ENCODE results near the gene DLK1.

The DLK1 gene

DNA sequence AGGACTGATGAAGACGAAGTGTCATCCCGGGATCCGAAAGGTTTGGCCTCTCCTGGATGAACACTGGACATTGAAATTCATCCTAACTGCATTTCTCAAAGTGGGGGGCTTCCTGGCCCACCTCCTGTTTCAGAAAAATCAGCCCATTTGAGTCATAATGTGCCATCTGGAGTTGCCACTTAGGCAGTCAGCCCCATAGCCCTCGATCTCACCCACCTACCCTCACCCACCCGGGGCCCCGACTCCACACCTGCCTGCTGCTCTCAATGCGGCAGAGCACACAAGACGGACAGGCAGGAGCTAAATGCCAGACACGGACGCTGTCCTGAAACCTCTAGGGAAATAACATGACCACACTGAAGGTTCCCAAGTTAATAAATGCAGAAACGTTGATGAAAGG, 12.6 kb downstream of the DLK1 start:
- Histone ChIP-seq H3K9me3 (ENCODE audit: control insufficient read depth, insufficient read depth, low read length) (no peaks in the 10 kb centered on the region), H3K9ac (ENCODE audit: low read depth, low read length) (no peak overlapping the region), H3K27me3 (ENCODE audit: control insufficient read depth, insufficient read depth, low read length) (no peaks in the 10 kb centered on the region), H3K4me1 (ENCODE audit: control insufficient read depth, insufficient read depth, low read length) (no peaks in the 10 kb centered on the region), H3K36me3 (ENCODE audit: control insufficient read depth, insufficient read depth, low read length) (no peaks in the 10 kb centered on the region), H3K4me3 (ENCODE audit: low read depth, low read length) (no peak overlapping the region)

DNA sequence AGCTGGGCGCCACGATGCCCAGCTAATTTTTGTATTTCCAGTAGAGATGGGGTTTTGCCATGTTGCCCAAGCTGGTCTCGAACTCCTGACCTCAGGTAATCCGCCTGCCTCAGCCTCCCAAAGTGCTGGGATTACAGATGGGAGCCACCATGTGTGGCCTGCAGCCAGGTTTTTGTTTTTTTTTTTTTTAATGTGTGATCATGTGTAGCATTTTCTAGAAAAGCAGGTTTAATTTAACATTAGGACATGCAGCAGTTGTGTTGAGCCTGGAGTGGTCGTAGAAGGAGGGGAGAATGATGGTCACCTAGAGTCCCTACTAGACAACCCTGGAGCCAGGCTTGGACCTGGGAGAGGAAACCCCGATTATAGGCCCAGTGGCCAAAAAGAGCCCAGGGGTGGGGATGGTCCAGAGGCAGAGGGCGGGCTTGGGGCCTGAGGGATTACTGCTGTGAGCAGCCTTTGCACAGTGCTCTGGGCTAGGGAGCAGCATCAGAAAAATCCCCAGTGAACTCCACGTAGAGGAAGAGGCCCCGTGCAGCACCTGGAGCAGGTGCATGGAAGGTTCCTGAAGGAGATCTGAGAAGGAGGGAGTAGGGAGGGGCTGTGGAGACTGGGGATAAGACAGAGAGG, 13.6 kb downstream of the DLK1 start:
- Histone ChIP-seq H3K4me3 (ENCODE audit: low read depth, low read length) (no peak overlapping the region), H3K9me3 (ENCODE audit: control insufficient read depth, insufficient read depth, low read length) (no peaks in the 10 kb centered on the region), H3K9ac (ENCODE audit: low read depth, low read length) (no peak overlapping the region), H3K4me1 (ENCODE audit: control insufficient read depth, insufficient read depth, low read length) (no peaks in the 10 kb centered on the region), H3K36me3 (ENCODE audit: control insufficient read depth, insufficient read depth, low read length) (no peaks in the 10 kb centered on the region), H3K27me3 (ENCODE audit: control insufficient read depth, insufficient read depth, low read length) (no peaks in the 10 kb centered on the region)

GRCh38 chr14:100740929-100741328, 14.2 kb downstream of the DLK1 start:
- H3K36me3 ChIP-seq (ENCODE audit: control insufficient read depth, insufficient read depth, low read length) = no peaks in the 10 kb centered on the region
- no peak overlapping the region for H3K4me3 ChIP-seq (ENCODE audit: low read depth, low read length)
- H3K4me1 ChIP-seq (ENCODE audit: control insufficient read depth, insufficient read depth, low read length) = no peaks in the 10 kb centered on the region
- no peaks in the 10 kb centered on the region for H3K27me3 ChIP-seq (ENCODE audit: control insufficient read depth, insufficient read depth, low read length)
- no peaks in the 10 kb centered on the region for H3K9me3 ChIP-seq (ENCODE audit: control insufficient read depth, insufficient read depth, low read length)
- no peak overlapping the region for H3K9ac ChIP-seq (ENCODE audit: low read depth, low read length)

DNA sequence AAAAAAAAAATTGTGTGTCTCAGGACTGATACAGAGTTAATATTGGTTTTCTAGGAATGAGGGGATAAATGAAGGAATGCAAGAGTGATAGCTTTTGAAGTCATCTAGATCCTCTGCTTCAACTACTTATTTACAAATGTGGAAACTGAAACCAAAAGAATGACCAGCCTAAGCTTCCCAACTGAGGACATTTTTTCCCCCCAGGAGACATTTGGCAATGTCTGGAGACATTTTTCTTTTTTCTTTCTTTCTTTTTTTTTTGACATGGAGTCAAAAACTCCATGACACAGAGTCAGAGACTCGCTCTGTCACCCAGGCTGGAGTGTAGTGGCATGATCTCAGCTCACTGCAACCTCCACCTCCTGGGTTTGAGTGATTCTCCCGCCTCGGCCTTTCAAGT, 15.3 kb downstream of the DLK1 start:
- Histone ChIP-seq H3K36me3 (ENCODE audit: control insufficient read depth, insufficient read depth, low read length) (no peaks in the 10 kb centered on the region), H3K9ac (ENCODE audit: low read depth, low read length) (no peak overlapping the region), H3K9me3 (ENCODE audit: control insufficient read depth, insufficient read depth, low read length) (no peaks in the 10 kb centered on the region), H3K27me3 (ENCODE audit: control insufficient read depth, insufficient read depth, low read length) (no peaks in the 10 kb centered on the region), H3K4me1 (ENCODE audit: control insufficient read depth, insufficient read depth, low read length) (no peaks in the 10 kb centered on the region), H3K4me3 (ENCODE audit: low read depth, low read length) (no peak overlapping the region)

DNA sequence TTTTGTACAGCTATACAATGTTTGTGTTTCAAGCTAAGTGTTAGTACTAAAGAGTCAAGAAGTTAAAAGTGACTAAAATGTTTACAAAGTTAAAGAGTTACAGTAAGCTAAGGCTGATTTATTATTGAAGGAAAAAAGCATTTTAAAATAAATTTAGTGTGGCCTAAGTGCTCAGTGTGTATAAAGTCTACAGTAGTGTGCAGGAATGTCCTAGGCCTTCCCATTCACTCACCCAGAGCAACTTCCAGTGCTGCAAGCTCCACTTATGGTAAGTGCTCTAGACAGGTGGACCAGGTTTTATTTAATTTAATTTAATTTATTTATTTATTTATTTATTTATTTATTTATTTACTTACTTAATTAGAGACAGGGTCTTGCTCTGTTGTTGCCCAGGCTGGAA, 19.6 kb downstream of the DLK1 start:
- Histone ChIP-seq H3K27me3 (ENCODE audit: control insufficient read depth, insufficient read depth, low read length) (no peaks in the 10 kb centered on the region), H3K9me3 (ENCODE audit: control insufficient read depth, insufficient read depth, low read length) (no peaks in the 10 kb centered on the region), H3K4me1 (ENCODE audit: control insufficient read depth, insufficient read depth, low read length) (no peaks in the 10 kb centered on the region), H3K36me3 (ENCODE audit: control insufficient read depth, insufficient read depth, low read length) (no peaks in the 10 kb centered on the region), H3K4me3 (ENCODE audit: low read depth, low read length) (no peak overlapping the region), H3K9ac (ENCODE audit: low read depth, low read length) (no peak overlapping the region)

DNA sequence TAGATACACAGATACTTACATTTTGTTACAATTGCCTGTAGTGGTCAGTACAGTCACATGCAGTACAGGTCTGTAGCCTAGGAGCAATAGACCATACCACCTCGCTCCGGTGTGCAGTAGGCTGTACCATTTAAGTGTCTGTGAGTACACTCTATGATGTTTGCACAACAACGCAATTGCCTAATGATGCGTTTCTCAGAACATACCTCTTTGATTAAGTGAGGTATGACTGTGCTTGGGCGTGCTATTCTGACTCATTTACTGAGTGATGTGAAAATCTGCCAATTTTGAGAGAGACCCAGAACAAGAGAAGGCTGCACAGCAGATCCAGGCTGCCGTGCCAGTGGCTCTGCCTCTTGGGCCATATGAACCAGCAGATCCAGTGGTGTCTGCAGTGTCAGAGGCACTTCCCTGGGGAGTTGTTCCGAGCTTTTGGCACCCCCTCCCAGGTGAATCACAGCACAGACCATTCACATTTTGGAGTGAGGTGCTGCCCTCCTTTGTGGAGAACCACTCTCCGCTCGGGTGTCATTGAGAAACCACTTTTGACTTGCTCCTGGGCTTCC, 20.4 kb downstream of the DLK1 start:
- Histone ChIP-seq H3K4me1 (ENCODE audit: control insufficient read depth, insufficient read depth, low read length) (no peaks in the 10 kb centered on the region), H3K36me3 (ENCODE audit: control insufficient read depth, insufficient read depth, low read length) (no peaks in the 10 kb centered on the region), H3K27me3 (ENCODE audit: control insufficient read depth, insufficient read depth, low read length) (no peaks in the 10 kb centered on the region), H3K4me3 (ENCODE audit: low read depth, low read length) (no peak overlapping the region), H3K9ac (ENCODE audit: low read depth, low read length) (no peak overlapping the region), H3K9me3 (ENCODE audit: control insufficient read depth, insufficient read depth, low read length) (no peaks in the 10 kb centered on the region)

DNA sequence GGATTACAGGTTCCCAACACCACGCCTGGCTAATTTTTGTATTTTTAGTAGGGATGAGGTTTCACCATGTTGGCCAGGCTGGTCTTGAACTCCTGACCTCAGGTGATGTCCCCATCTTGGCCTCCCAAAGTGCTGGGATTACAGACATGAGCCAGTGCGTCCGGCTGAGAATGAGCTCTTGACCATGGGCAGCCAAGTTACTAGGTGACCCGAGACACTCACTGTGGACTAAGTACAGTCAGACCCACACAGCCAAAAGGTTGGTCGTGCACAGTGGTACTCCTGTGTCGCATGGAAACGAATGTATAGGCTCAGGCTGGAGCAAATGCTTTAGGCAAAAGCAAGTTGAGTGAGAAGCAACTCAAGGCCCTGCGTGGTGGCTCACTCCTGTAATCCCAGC, 21.0 kb downstream of the DLK1 start:
- Histone ChIP-seq H3K27me3 (ENCODE audit: control insufficient read depth, insufficient read depth, low read length) (no peaks in the 10 kb centered on the region), H3K9ac (ENCODE audit: low read depth, low read length) (no peak overlapping the region), H3K36me3 (ENCODE audit: control insufficient read depth, insufficient read depth, low read length) (no peaks in the 10 kb centered on the region), H3K4me3 (ENCODE audit: low read depth, low read length) (no peak overlapping the region), H3K9me3 (ENCODE audit: control insufficient read depth, insufficient read depth, low read length) (no peaks in the 10 kb centered on the region), H3K4me1 (ENCODE audit: control insufficient read depth, insufficient read depth, low read length) (no peaks in the 10 kb centered on the region)

GRCh38 chr14:100748403-100748802, 21.7 kb downstream of the DLK1 start:
- no peaks in the 10 kb centered on the region for H3K4me1 ChIP-seq (ENCODE audit: control insufficient read depth, insufficient read depth, low read length)
- H3K27me3 ChIP-seq (ENCODE audit: control insufficient read depth, insufficient read depth, low read length) = no peaks in the 10 kb centered on the region
- H3K9me3 ChIP-seq (ENCODE audit: control insufficient read depth, insufficient read depth, low read length) = no peaks in the 10 kb centered on the region
- H3K9ac ChIP-seq (ENCODE audit: low read depth, low read length) = no peak overlapping the region
- H3K4me3 ChIP-seq (ENCODE audit: low read depth, low read length) = no peak overlapping the region
- H3K36me3 ChIP-seq (ENCODE audit: control insufficient read depth, insufficient read depth, low read length) = no peaks in the 10 kb centered on the region

GRCh38 chr14:100748944-100749343, 22.3 kb downstream of the DLK1 start:
- H3K27me3 ChIP-seq (ENCODE audit: control insufficient read depth, insufficient read depth, low read length) = no peaks in the 10 kb centered on the region
- no peak overlapping the region for H3K4me3 ChIP-seq (ENCODE audit: low read depth, low read length)
- no peaks in the 10 kb centered on the region for H3K4me1 ChIP-seq (ENCODE audit: control insufficient read depth, insufficient read depth, low read length)
- no peaks in the 10 kb centered on the region for H3K9me3 ChIP-seq (ENCODE audit: control insufficient read depth, insufficient read depth, low read length)
- H3K9ac ChIP-seq (ENCODE audit: low read depth, low read length) = no peak overlapping the region
- H3K36me3 ChIP-seq (ENCODE audit: control insufficient read depth, insufficient read depth, low read length) = no peaks in the 10 kb centered on the region

GRCh38 chr14:100749967-100750597, 23.4 kb downstream of the DLK1 start:
- no peaks in the 10 kb centered on the region for H3K9me3 ChIP-seq (ENCODE audit: control insufficient read depth, insufficient read depth, low read length)
- H3K9ac ChIP-seq (ENCODE audit: low read depth, low read length) = no peak overlapping the region
- H3K27me3 ChIP-seq (ENCODE audit: control insufficient read depth, insufficient read depth, low read length) = no peaks in the 10 kb centered on the region
- no peak overlapping the region for H3K4me3 ChIP-seq (ENCODE audit: low read depth, low read length)
- H3K36me3 ChIP-seq (ENCODE audit: control insufficient read depth, insufficient read depth, low read length) = no peaks in the 10 kb centered on the region
- H3K4me1 ChIP-seq (ENCODE audit: control insufficient read depth, insufficient read depth, low read length) = no peaks in the 10 kb centered on the region

DNA sequence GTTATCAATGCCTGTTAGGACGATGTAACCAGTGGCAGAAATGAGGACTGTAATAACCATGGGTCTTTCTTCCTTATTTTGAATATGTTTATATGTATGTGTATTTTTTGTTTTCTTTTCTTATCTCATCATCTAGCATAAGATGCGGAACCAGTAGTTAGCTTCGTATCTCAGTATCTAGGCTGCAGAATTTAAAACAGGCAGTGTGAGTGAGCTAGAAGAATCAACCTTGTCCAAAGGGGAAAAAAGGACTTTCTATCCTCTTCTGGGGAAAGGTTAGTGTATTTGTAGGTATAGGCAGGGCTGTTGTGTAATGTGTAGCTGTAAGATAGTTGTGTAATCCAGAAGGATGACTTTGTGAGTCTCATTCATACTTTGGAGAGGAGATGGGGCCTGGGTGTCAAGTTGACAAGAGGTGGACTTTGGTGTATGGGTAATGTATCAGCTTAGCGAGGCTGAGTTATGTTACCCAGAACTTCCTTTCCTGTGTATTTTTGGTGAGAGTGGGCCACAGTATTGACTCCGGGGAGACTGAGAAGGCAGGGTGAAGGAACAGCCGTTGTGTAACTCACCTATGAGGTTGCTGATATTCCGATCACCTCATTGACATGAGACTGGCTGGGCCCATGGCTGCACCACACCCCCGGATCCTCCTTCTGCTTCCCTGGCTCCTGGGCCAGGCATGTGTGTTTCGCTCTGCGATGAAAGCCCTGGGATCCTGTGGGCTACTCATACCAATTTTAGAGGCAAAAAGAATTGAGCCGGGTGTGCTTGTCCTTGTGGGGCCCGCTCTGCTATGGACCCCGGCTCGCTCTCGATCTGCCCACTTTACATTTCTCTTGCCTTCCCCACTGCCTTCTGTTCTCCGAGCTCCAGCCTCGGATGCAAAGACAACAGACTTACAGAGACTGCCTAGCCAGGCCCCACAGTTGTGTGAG, 24.3 kb downstream of the DLK1 start:
- Histone ChIP-seq H3K9ac (ENCODE audit: low read depth, low read length) (no peak overlapping the region), H3K36me3 (ENCODE audit: control insufficient read depth, insufficient read depth, low read length) (no peaks in the 10 kb centered on the region), H3K4me1 (ENCODE audit: control insufficient read depth, insufficient read depth, low read length) (no peaks in the 10 kb centered on the region), H3K9me3 (ENCODE audit: control insufficient read depth, insufficient read depth, low read length) (no peaks in the 10 kb centered on the region), H3K27me3 (ENCODE audit: control insufficient read depth, insufficient read depth, low read length) (no peaks in the 10 kb centered on the region), H3K4me3 (ENCODE audit: low read depth, low read length) (no peak overlapping the region)
